Upper lobe of left lung (tissue), 4 donors: ENCODE results near the gene USP36.

Experiments used
- CTCF ChIP-seq, 6 experiments: fragments of 450-650 bp in 4 of 6; fragments of 200-600 bp in 2 of 6; sonication (generic) in 2 of 6; IDR thresholded peaks; one replicate each; pipeline ENCODE4 v1.5.1; 2016 to 2019; ENCODE audit warnings: antibody characterized with exemption in 6 of 6
- EP300 ChIP-seq, 4 donors: sonication (generic); formaldehyde crosslinking; IDR thresholded peaks; one replicate each; pipeline ENCODE4 v1.5.1; 2017; ENCODE audit warnings: antibody characterized with exemption in 4 of 4, control low read depth in 2 of 4
- POLR2A ChIP-seq, 4 donors: fragments of 450-650 bp; IDR thresholded peaks; one replicate each; pipeline ENCODE4 v1.5.1; 2016 to 2017; ENCODE audit warnings: antibody characterized with exemption in 4 of 4, mild to moderate bottlenecking in 2 of 4
- POLR2AphosphoS5 ChIP-seq, 2 donors: sonication (generic); formaldehyde crosslinking; IDR thresholded peaks; one replicate each; pipeline ENCODE4 v1.5.1; 2017; ENCODE audit warnings: antibody characterized with exemption in 2 of 2

DNA sequence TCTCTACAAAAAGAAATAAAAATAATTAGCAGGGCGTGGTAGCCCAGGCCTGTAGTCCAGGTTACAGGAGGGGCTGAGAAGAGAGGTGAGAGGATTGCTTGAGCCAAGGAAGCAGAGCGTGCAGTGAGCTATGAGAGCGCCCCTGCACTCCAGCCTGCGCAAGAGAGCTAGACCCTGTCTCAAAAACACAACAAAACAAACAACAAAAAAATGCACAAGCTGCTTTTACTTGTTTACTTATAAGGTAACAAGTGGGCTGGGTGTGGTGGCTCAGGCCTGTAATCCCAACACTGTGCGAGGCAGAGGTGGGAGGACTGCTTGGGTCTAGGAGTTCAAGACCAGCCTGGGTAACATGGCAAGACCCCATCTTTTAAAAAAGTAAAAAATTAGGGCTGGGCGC lies 60.3 kb downstream of the USP36 start:
- TF ChIP-seq POLR2A (IDR thresholded peaks at IDR 0.05): no peak
- TF ChIP-seq CTCF (IDR thresholded peaks at IDR 0.05): no peak
- TF ChIP-seq POLR2AphosphoS5 (IDR thresholded peaks at IDR 0.05): no peak
- no peak for TF ChIP-seq EP300 (IDR thresholded peaks at IDR 0.05)
